AG08395 (cell line): Measurements from ENCODE around the gene FARP2.
A peak's percentile ranks its signal among the peaks of the same experiment; 100 is the strongest.
"Not testable (repeated sequence)": the region's sequence is repeated elsewhere in the genome, so short reads cannot be mapped to it uniquely, and the experiment has no call there.

Source experiments
- DNase-seq: peaks from one replicate; pipeline ENCODE4 v3.0.0; 2012; ENCODE audit warnings: mixed read lengths, low spot score

Gene FARP2, protein sequence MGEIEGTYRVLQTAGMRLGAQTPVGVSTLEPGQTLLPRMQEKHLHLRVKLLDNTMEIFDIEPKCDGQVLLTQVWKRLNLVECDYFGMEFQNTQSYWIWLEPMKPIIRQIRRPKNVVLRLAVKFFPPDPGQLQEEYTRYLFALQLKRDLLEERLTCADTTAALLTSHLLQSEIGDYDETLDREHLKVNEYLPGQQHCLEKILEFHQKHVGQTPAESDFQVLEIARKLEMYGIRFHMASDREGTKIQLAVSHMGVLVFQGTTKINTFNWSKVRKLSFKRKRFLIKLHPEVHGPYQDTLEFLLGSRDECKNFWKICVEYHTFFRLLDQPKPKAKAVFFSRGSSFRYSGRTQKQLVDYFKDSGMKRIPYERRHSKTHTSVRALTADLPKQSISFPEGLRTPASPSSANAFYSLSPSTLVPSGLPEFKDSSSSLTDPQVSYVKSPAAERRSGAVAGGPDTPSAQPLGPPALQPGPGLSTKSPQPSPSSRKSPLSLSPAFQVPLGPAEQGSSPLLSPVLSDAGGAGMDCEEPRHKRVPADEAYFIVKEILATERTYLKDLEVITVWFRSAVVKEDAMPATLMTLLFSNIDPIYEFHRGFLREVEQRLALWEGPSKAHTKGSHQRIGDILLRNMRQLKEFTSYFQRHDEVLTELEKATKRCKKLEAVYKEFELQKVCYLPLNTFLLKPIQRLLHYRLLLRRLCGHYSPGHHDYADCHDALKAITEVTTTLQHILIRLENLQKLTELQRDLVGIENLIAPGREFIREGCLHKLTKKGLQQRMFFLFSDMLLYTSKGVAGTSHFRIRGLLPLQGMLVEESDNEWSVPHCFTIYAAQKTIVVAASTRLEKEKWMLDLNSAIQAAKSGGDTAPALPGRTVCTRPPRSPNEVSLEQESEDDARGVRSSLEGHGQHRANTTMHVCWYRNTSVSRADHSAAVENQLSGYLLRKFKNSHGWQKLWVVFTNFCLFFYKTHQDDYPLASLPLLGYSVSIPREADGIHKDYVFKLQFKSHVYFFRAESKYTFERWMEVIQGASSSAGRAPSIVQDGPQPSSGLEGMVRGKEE

GRCh38 chr2:241355983-241356870 is at the start of gene FARP2:
TSS of gene FARP2 (plus strand) at chr2:241356285. CDS start at chr2:241373108, 16,823 bp downstream.
- peak; percentile 96 for DNase-seq

DNA sequence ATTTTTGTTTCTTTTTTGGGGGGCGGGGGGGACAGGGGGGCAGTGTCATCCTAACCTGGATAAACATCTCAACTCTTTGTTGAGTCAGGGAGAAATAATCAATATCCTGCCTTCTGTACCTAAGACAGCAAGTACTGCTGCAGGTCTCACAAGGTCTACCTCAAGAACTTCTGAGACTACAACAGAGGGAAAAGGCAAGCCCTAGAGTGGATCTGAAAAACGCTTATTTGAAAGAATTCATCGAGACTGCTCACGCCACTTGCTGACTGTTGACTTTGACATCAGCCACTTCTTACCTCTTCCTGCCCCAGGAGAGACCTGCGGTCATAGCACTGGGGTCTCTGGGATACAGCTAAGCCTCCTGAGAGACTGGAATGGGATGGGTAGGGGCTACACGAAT is 49.0 kb upstream of the FARP2 start:
- DNase-seq = no peak

DNA sequence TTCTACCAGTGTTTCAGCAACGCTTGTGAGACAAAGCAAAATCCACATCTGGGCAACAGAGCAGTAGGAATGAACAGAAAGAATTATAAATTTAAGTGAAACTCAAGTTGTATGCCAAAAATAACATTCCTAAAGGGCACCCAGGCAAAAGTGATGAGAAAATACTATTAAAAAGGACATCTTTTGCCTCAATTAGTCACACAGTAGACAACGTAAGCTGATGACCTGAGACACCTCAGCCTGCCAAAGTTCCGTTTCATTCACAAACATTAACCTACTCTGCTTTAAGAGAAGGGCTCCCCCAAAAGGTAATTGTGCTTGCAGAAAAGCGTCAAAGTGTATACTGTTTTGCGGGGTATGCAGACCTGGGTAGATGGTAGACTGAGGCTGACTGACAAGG is 47.8 kb upstream of the FARP2 start:
- DNase-seq = no peak

DNA sequence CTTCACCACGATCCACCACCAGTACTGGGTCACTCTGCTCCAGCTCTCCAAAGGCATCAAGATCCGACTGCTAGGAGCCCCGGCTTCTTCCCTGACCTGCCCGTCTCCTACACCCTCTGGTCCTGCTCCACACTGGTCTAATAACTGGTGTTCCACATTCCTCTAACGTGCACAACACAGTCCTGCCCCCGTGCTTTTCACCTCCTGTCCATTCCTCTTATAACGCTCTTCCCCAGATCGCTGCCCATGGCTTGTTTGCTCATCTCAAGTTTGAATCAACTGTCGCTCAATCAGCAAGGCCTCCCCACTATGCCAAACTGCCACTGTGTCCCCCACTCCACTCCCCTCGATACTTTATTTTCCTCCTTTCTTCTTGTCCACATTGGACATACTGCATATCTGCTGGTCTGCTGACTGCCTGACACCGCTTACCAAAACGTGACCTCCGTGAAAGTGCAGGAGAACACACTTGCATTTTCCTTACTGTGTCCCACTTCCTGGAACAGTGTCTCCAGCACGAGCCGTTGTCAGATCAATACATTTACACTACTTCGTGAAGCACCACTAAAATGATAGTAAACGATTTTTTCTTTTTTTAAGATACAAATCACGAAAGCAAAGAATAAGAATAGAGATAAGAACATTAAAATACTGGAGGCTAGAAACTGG is 47.1 kb upstream of the FARP2 start:
- DNase-seq = no peak

DNA sequence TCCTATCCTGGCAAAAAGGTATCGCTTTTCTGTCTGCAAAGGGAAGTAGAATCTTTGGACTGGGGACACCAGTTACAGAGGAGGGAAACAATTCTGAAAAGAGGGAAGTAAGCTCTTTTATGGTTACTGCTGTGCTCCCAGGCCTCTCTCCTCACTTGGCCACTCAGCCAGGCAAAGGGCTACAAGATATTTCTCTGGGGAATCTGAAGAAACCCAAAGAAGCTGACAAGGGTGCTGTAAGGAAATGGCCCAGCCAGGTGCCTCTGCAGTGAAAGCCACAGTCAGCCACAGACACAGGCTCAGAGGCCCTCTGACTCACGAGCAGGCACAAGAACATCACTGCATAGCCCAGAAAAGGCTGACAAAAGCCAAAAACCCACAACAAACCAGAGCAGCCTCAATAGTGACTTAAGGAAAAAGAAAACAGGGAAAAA is 46.4 kb upstream of the FARP2 start:
- DNase-seq = peak; percentile 45

GRCh38 chr2:241310917-241311566 is 45.0 kb upstream of the FARP2 start:
- DNase-seq = no peak

- DNase-seq = peak; percentile 52
Observed at GRCh38 chr2:241312082-241312481, 44.0 kb upstream of the FARP2 start.

- DNase-seq = no peak
Observed at GRCh38 chr2:241313543-241314095, 42.5 kb upstream of the FARP2 start.

- no peak for DNase-seq
Observed at GRCh38 chr2:241314226-241315092, 41.6 kb upstream of the FARP2 start.

DNA sequence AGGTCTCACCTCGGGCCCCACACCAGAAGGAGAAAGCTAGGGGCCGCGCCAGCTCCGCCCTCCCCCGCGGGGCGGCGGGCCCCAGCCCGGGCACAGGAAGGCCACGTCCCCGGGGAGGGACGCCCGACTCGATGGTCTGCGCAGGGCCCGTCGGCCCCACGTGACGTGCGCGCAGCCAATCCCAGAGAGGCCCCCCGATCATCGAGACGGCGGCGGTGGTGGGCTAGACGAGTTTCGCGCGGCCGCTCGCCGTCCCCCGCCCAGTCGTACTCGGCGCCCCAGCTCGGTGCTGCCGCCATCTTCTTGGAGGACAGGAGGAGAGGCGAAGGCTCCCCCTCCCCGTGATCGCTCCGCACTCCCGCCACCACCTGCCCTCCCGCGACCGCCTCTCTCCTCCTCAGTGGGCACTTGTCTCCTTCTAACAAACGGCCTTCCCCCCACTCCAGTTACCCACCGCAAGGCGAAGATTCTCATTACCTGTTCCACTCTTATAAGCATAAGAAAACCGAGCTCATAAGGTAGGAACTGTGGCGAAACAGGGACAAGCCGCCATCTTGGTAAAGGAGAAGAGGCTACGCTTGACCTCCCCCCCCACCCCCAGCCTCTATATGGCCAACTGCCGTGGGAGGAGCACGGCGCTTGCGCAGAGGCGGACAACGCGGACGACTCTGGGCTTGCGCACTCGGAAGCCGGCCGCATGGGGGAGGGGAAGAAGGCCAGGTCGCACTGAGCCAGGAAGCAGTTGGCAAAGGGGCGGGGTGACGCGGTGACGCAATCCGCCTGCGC is 40.8 kb upstream of the FARP2 start, which contains the start of gene HDLBP:
Gene HDLBP, minus strand, starts transcription at position 580 of the 786 bp plus-strand sequence. CDS start 48,803 bp downstream, outside the sequence.
- DNase-seq = peak; percentile 99

DNA sequence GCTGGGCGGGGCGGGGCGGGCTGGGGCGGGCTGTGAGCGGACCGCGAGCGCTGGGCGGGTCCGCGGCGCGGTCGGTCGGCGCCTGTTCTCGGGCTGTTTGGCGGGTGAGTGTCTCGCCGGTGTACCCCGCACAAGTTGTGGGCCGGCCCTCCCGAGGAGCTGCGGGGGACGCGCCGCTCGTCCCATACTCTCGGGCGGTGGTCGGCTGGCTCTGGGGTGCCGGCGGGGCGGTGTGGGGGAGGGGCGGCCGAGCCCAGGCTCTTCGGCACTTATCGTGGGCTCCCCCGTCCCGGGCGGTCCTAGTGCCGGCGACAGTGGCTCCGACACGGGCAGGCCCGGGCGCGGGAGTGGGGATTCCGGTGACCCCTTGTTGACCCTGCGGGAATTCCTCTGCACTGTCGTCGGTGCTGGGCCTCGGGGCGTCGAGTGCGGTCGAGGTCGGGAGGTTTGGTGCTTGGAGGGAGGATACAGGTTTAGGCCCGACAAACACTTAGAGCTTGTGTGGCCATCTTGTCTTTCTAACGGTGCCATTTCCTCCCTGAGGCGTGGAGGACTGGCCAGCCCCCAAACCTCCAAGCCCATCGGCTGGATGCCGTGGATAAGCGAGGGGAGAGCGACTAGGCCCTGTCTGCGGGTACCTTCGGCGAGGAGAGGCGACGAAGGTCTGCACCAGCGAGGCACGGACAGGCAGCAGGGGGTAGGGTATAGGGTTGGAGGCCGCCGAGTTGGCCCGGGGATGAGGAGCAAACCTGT is 40.0 kb upstream of the FARP2 start, which contains the start of gene SEPTIN2:
Gene SEPTIN2, plus strand, starts transcription at position 47 of the 753 bp plus-strand sequence. CDS start 8,308 bp downstream, outside the sequence.
- DNase-seq = no peak

- DNase-seq = no peak
Observed at GRCh38 chr2:241316825-241317224, 39.3 kb upstream of the FARP2 start.

- DNase-seq = no peak
Observed at GRCh38 chr2:241317391-241317790, 38.7 kb upstream of the FARP2 start.

GRCh38 chr2:241318830-241319229 is 37.3 kb upstream of the FARP2 start:
- not testable (repeated sequence) for DNase-seq

DNA sequence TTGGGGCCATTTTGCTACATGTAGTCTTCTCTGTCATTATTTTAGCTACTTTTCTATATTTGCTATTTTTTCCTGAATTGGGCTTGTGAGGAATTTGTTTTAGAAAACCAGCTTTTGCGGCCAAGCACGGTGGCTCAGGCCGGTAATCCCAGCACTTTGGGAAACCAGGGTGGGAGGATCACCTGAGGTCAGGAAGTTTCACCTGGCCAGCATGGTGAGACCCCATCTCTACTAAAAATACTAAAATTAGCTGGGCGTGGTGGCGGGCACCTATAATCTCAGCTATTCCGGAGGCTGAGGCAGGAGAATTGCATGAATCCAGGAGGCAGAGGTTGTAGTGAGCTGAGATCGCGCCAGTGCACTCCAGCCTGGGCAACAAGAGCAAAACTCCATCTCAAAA is 35.7 kb upstream of the FARP2 start:
- DNase-seq = no peak

- DNase-seq = no peak
Observed at GRCh38 chr2:241321033-241321432, 35.1 kb upstream of the FARP2 start.

DNA sequence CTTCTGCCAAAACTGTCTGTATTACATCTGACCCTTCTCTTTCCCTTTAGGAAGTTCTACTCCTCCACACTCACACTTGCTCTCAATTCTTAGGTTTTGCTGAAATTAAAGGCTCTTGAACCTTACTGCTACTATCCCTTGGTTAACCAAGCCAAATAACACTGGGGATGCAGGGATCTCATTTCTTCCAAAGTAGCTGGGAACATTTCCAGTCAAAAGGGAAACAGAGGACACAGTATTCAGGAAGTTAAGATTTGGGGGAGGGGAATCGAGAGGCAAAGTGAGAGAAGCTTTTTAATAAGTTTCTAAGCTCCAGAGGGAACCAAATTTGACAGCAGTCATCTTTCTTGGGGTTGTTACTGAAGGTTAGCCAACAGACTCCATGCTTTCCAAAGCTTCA is 34.2 kb upstream of the FARP2 start:
- no peak for DNase-seq
